ENCODE results near the gene FOXP3.

Gene FOXP3

GRCh38 chrX:49273181-49273727, 8.7 kb upstream of the FOXP3 start:
- Histone ChIP-seq H3K4me2 (ENCODE audit: insufficient read depth, low read length) (peak overlapping the region; percentile 12; the same call in 1 of the 2 replicates), H2AFZ (ENCODE audit: low read depth, low read length) (no peak overlapping the region), H3K79me2 (ENCODE audit: insufficient read depth, low read length) (peaks cover 31% of the 10 kb centered on the region), H3K4me3 (ENCODE audit: low read depth in 1 of 2, low read length in 2 of 2) (no peak overlapping the region), H3K9ac (ENCODE audit: low read depth, low read length) (no peak overlapping the region), H3K27ac (ENCODE audit: low read length) (no peak overlapping the region), H3K27me3 (ENCODE audit: insufficient read depth, low read length, poor library complexity) (no peaks in the 10 kb centered on the region), H4K20me1 (ENCODE audit: insufficient read depth, low read length) (peaks cover 10% of the 10 kb centered on the region; the same call in 1 of the 2 replicates), H3K4me1 (ENCODE audit: insufficient read depth, low read length) (peaks cover 35% of the 10 kb centered on the region), H3K36me3 (ENCODE audit: insufficient read depth, low read length) (peaks cover 9% of the 10 kb centered on the region), H3K9me3 (ENCODE audit: insufficient read depth, low read length, severe bottlenecking) (no peaks in the 10 kb centered on the region)
- ATAC-seq (ENCODE audit: insufficient read depth, low read depth): no peak
- peak; percentile 22 for DNase-seq
- TF ChIP-seq, protein P1, sequence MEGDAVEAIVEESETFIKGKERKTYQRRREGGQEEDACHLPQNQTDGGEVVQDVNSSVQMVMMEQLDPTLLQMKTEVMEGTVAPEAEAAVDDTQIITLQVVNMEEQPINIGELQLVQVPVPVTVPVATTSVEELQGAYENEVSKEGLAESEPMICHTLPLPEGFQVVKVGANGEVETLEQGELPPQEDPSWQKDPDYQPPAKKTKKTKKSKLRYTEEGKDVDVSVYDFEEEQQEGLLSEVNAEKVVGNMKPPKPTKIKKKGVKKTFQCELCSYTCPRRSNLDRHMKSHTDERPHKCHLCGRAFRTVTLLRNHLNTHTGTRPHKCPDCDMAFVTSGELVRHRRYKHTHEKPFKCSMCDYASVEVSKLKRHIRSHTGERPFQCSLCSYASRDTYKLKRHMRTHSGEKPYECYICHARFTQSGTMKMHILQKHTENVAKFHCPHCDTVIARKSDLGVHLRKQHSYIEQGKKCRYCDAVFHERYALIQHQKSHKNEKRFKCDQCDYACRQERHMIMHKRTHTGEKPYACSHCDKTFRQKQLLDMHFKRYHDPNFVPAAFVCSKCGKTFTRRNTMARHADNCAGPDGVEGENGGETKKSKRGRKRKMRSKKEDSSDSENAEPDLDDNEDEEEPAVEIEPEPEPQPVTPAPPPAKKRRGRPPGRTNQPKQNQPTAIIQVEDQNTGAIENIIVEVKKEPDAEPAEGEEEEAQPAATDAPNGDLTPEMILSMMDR (IDR thresholded peaks at IDR 0.05; ENCODE audit: borderline replicate concordance, extremely low read depth, low read length, poor library complexity, severe bottlenecking): no peak
- no peak for TF ChIP-seq EZH2 (IDR thresholded peaks at IDR 0.05; ENCODE audit: borderline replicate concordance, low read depth, low read length, severe bottlenecking)

DNA sequence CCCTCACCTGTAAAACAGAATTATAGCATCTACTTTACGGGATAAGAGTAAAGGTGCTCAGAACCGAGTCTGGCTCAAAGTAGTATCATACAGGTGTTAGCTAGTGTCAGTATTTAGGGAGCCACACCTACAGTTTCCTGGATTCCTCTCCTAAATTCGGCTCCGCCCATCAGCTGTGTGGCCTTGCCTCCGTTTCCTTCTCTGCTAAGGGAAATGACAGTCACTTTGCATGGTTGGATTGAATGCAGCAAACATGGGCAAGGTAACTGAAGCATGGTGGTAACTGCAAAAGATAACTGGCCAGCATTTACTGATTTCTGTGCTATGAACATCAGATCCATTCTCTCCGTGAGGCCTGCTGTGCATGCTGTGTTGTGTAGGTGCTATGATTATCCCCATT, 7.9 kb upstream of the FOXP3 start:
- no peak overlapping the region for H3K4me3 ChIP-seq (ENCODE audit: low read depth in 1 of 2, low read length in 2 of 2)
- H3K9ac ChIP-seq (ENCODE audit: low read depth, low read length): no peak overlapping the region
- peaks cover 9% of the 10 kb centered on the region for H3K36me3 ChIP-seq (ENCODE audit: insufficient read depth, low read length)
- H3K4me2 ChIP-seq (ENCODE audit: insufficient read depth, low read length): peak overlapping the region; percentile 98; the same call in 1 of the 2 replicates
- peaks cover 39% of the 10 kb centered on the region for H3K4me1 ChIP-seq (ENCODE audit: insufficient read depth, low read length)
- DNase-seq: no peak
- H3K79me2 ChIP-seq (ENCODE audit: insufficient read depth, low read length): peaks cover 31% of the 10 kb centered on the region
- TF ChIP-seq, protein P1 (IDR thresholded peaks at IDR 0.05; ENCODE audit: borderline replicate concordance, extremely low read depth, low read length, poor library complexity, severe bottlenecking): no peak
- no peak for TF ChIP-seq EZH2 (IDR thresholded peaks at IDR 0.05; ENCODE audit: borderline replicate concordance, low read depth, low read length, severe bottlenecking)
- no peak overlapping the region for H3K27ac ChIP-seq (ENCODE audit: low read length)
- H3K27me3 ChIP-seq (ENCODE audit: insufficient read depth, low read length, poor library complexity): no peaks in the 10 kb centered on the region
- peaks cover 10% of the 10 kb centered on the region; the same call in 1 of the 2 replicates for H4K20me1 ChIP-seq (ENCODE audit: insufficient read depth, low read length)
- H2AFZ ChIP-seq (ENCODE audit: low read depth, low read length): no peak overlapping the region
- H3K9me3 ChIP-seq (ENCODE audit: insufficient read depth, low read length, severe bottlenecking): no peaks in the 10 kb centered on the region
- no peak for ATAC-seq (ENCODE audit: insufficient read depth, low read depth)

DNA sequence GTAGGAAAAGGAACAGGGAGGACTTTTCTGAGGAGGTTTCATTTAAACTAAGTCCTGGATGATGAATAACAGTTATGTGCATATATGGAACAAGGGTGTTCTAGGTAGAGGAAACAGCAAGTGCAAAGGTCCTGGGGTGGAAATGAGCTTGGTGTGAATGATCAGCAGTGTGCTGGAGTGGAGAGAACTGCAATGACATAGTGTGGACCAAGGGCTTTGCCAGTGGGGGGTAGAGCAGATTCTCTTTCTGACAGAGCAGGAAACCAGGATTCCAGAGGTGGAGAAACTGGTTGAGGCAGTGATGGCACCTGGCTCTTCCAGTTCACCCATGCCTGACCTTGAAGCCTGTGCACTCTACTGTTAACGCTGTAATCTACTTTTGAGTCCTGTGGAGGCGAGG, 6.8 kb upstream of the FOXP3 start:
- DNase-seq (no peak), ATAC-seq (ENCODE audit: insufficient read depth, low read depth) (no peak)
- Histone ChIP-seq H3K27ac (ENCODE audit: low read length) (no peak overlapping the region), H3K4me2 (ENCODE audit: insufficient read depth, low read length) (peak overlapping the region; percentile 98), H3K4me1 (ENCODE audit: insufficient read depth, low read length) (peaks cover 39% of the 10 kb centered on the region), H2AFZ (ENCODE audit: low read depth, low read length) (no peak overlapping the region), H3K79me2 (ENCODE audit: insufficient read depth, low read length) (peaks cover 31% of the 10 kb centered on the region), H3K4me3 (ENCODE audit: low read depth in 1 of 2, low read length in 2 of 2) (peak overlapping the region in 1 of 2 experiments; percentile 78; a peak in 2 of 4 replicates), H3K27me3 (ENCODE audit: insufficient read depth, low read length, poor library complexity) (no peaks in the 10 kb centered on the region), H3K9me3 (ENCODE audit: insufficient read depth, low read length, severe bottlenecking) (no peaks in the 10 kb centered on the region), H3K9ac (ENCODE audit: low read depth, low read length) (peak overlapping the region; percentile 2; the same call in 1 of the 2 replicates), H3K36me3 (ENCODE audit: insufficient read depth, low read length) (peaks cover 9% of the 10 kb centered on the region), H4K20me1 (ENCODE audit: insufficient read depth, low read length) (peaks cover 10% of the 10 kb centered on the region; the same call in 1 of the 2 replicates)
- TF ChIP-seq EZH2 (IDR thresholded peaks at IDR 0.05; ENCODE audit: borderline replicate concordance, low read depth, low read length, severe bottlenecking): no peak
- TF ChIP-seq, protein P1 (IDR thresholded peaks at IDR 0.05; ENCODE audit: borderline replicate concordance, extremely low read depth, low read length, poor library complexity, severe bottlenecking): no peak
